GM19023 (cell line): Measurements from ENCODE around the gene COL4A2.

Experiments used
- ATAC-seq: cut with Tn5 transposase; IDR thresholded peaks from one replicate; pipeline ENCODE4 v1.9.1; 2021; ENCODE audit warnings: mild to moderate bottlenecking, moderate library complexity; ENCODE audit not compliant: unreplicated experiment

COL4A2 gene

GRCh38 chr13:110542169-110542796, 235.2 kb downstream of the COL4A2 start:
- ATAC-seq: no peak

- ATAC-seq: no peak
Measured at GRCh38 chr13:110546378-110546777, 239.3 kb downstream of the COL4A2 start.

GRCh38 chr13:110546926-110547325, 239.8 kb downstream of the COL4A2 start:
- ATAC-seq: no peak

DNA sequence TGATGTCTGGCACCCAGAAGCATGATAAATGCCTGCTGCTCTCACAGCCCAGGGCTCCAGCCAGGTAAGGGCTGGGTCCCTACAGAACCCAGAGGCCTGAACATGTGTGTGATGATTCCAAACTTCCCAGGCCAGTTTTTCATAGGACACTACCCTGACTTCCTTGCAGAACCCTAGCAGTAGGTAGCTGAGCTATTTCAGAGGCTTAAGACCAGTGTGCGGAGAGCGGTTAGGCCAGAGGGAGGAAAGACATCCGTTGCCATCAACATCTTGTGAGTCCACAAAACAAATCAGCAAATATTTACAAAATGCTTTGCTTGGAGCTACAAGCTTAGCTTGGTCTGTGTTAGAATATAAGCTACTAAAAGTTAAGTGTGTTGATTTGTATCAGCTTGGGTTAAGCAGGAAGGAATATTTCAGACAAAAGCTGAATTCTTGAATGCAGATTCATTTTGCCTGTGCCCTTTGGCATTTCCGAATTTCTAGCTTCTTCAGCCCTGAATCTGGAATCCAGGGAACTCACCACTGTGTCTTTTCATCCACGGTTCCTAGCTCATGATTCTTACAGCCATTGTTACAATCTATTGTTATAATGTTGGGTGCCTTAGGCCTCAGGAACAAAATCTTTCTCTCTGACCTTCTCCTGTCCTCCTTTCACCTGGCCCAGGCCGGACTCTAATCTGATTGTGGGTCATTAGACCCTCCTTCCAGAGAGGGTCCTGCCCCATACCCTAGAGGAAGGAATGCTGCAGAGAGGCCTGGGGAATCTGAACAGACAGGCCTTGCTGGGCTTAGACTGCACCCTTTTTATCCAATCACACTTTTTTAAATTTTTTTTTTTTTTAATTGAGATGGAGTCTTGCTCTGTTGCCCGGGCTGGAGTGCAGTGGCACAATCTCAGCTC, 242.1 kb downstream of the COL4A2 start:
- no peak for ATAC-seq

DNA sequence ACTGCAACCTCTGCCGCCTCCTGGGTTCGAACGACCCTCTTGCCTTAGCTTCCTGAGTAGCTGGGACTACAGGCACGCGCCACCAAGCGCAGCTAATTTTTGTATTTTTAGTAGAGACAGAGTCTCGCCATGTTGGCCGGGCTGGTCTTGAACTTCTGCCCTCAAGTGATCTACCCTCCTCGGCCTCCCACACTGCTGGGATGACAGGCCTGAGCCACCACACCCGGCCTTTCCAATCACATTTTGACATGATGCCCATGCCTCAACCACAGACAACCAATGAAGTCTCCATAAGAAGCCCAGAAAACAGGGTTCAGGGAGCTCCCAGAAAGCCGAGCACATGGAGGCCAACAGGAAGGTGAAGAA, 242.7 kb downstream of the COL4A2 start:
- no peak for ATAC-seq

DNA sequence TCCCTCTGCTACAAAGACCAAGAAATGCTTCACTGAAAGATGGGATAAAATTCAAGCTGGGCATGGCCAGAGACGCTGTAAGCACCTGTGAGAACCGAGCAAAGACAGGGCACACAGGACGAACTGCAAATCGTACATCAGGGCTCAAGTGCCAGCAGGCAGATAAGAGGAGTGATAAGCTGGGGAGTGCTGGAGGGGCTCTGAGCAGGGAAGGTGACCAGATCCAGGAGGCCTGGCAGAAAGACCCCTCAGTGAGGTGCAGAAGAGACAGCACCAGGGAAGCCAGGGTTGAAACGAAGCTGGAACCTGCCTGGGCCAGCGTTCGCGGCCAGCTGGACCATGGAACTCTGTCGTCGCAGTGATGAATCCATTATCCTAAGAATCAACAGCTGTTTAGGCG, 244.2 kb downstream of the COL4A2 start:
- ATAC-seq: no peak

GRCh38 chr13:110552767-110553166, 245.7 kb downstream of the COL4A2 start:
- ATAC-seq: no peak

- no peak for ATAC-seq
Measured at GRCh38 chr13:110553417-110553816, 246.3 kb downstream of the COL4A2 start.

DNA sequence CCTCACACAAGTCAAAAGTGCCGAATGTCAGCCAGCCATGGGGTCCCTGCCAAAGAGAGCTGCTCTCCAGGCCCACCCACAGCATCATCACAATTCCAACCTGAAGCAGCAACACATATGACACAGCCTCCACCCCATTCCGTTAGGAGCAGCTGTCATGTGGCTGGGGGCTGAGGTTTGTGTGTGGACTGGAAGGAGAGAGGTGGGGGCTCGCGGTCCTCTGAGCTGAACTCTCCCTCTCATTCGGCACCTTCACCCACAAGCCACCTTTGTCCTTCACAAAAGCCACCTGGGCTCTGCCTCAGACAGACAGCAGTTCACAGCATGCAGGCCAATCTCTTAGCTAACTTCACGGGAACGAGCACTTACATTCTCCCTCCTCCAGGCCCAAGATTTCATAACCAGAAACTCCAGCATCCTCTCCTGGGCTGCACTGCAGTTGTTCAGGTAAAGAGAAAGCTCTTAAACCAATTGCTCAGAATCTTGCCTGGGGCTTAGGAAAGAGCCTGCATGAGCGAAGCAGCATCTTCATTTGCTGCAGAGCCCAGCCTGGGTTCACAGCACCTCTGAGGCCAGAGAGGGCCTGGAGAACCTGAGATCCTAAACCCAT, 247.2 kb downstream of the COL4A2 start:
- ATAC-seq: no peak

GRCh38 chr13:110554946-110555345, 247.9 kb downstream of the COL4A2 start:
- ATAC-seq: no peak

- no peak for ATAC-seq
Measured at GRCh38 chr13:110555601-110556223, 248.6 kb downstream of the COL4A2 start.

GRCh38 chr13:110556224-110556606, 249.1 kb downstream of the COL4A2 start:
- ATAC-seq: no peak

GRCh38 chr13:110557082-110557481, 250.0 kb downstream of the COL4A2 start:
- ATAC-seq: no peak

DNA sequence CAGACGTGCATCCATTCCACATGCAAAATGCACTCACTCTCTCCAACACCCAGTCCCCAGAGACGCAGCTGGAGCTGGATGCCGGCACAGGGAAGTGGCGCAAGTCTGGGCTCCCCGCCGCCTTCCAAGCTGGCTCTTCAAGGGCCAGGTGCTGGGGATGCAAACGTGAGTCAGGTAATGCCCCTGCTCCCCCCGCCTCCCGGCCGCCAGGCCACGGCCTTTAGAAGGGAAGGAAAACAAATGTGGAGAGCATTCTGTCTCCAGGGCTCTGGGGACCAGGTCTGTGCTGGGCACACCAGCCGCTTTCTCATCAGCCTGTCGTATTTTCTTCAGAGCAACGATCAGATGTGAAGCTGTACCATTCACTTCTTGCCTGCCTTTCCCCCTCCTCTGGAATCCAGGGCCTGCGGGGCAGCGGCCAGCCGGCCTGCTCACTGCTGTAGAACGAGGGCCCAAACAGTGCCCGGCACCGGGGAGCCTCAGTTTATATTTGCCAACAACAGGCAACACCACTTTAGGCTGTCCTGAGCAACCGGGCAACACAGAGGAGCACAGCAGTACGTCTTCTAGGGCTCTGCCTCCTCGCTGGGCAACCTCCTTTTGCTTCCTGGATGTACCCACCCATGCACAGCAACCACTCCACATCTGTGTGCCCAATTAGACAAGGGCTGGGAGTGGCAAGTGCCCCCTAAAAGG, 250.7 kb downstream of the COL4A2 start:
- ATAC-seq: no peak

DNA sequence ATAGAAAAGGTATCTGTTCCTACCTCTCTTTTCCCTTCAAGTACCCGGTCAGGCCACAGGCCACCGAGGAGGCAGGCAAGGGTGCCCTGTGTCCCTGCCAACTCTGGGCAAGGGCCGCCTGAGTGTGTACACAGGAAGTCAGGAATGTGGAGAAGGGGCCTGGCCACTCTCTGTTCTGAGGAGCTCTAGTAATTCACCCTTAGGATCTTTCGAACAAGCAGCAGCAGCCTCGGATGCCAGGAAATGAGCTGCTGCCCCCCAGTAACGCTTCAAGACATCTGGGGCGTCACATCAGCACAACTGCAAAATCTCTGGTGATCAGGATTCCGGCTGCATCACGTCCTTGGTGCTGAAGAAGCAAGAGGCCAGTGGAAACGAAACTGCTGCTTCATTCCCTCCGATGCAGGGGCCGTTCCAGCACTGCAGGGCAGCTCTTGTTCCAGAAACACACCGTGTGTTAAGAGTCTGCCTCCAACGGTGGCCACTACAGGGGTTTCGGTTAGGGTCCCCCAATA, 252.4 kb downstream of the COL4A2 start:
- no peak for ATAC-seq

GRCh38 chr13:110559986-110560385, 252.9 kb downstream of the COL4A2 start:
- ATAC-seq: no peak

GRCh38 chr13:110560601-110561343, 253.7 kb downstream of the COL4A2 start:
- ATAC-seq: peak; percentile 29

- ATAC-seq: peak; percentile 72
Measured at GRCh38 chr13:110561344-110562035, 254.4 kb downstream of the COL4A2 start, which contains the start of gene RAB20. TSS of gene RAB20 (minus strand) at chr13:110561722. CDS start at chr13:110561519, 203 bp downstream.

- no peak for ATAC-seq
Measured at GRCh38 chr13:110562036-110562597, 255.0 kb downstream of the COL4A2 start.
